A549 treated with CpdA at 1 μM for 4 hours (cell line): Measurements from ENCODE around the gene FITM1. TPM values are rescaled to one million over a fixed set of nuclear protein-coding genes. Genes with fewer than 3 reads are reported as not detected.

Experiments
- total RNA-seq: library from RNA; stranded (reverse); fragments of 200-300 nt; extraction: Qiagen RNA extraction; gene quantifications from 5 replicates; pipeline ENCODE4 v1.2.3, GENCODE V29; 2022; ENCODE audit warnings: low read depth

FITM1 gene
- 0.13 TPM in 1 of 5 replicates, not detected in the others for total RNA-seq

GRCh38 chr14:24130380-24130716 lies at the start of gene FITM1:
Gene FITM1 (plus strand): TSS chr14:24130659. CDS start chr14:24131564, 905 bp downstream.

GRCh38 chr14:24093901-24094840 lies 36.3 kb upstream of the FITM1 start, which contains the start of gene PCK2:
Gene PCK2 (plus strand): TSS chr14:24094311. CDS start chr14:24094406, 95 bp downstream.

GRCh38 chr14:24114532-24115421 lies 15.7 kb upstream of the FITM1 start, which contains the start of the genes DCAF11 and NRL:
Gene DCAF11 (plus strand): TSS chr14:24114777. CDS start chr14:24115595, 818 bp downstream.
Gene NRL (minus strand): TSS chr14:24114949. CDS start chr14:24082848, 32,101 bp downstream.

GRCh38 chr14:24135834-24136683 lies 5.6 kb downstream of the FITM1 start, which contains the start of gene PSME1:
Gene PSME1 (plus strand): TSS chr14:24136194. CDS start chr14:24136263, 69 bp downstream.

GRCh38 chr14:24141097-24141880 lies 10.8 kb downstream of the FITM1 start, which contains the start of gene EMC9:
Gene EMC9 (minus strand): TSS chr14:24141591. CDS start chr14:24141304, 287 bp downstream.

GRCh38 chr14:24146453-24146977 lies 16.1 kb downstream of the FITM1 start, which contains the start of gene PSME2:
Gene PSME2 (minus strand): TSS chr14:24146610. CDS start chr14:24146581, 29 bp downstream.

GRCh38 chr14:24146978-24147760 lies 16.7 kb downstream of the FITM1 start, which contains the start of gene RNF31:
Gene RNF31 (plus strand): TSS chr14:24147498. CDS start chr14:24147699, 201 bp downstream.

GRCh38 chr14:24160850-24161804 lies 30.7 kb downstream of the FITM1 start, which contains the start of gene IRF9:
Gene IRF9 (plus strand): TSS chr14:24161265. CDS start chr14:24162145, 880 bp downstream.

GRCh38 chr14:24171422-24172260 lies 41.2 kb downstream of the FITM1 start, which contains the start of gene REC8:
Gene REC8 (plus strand): TSS chr14:24172080. CDS start chr14:24172553, 473 bp downstream.

Other genes with a start within 250 kb of the FITM1 start
- 43.9 to 47.2 TPM (median 46.1 TPM) in 5 replicates for gene DHRS4, start 176.9 kb upstream of the FITM1 start, total RNA-seq
- gene DHRS4L2, start 141.7 kb upstream of the FITM1 start, total RNA-seq = 26.6 to 33.9 TPM (median 31.5 TPM) in 5 replicates
- 0.38 to 0.56 TPM (median 0.45 TPM) in 5 replicates for gene CARMIL3, start 78.7 kb upstream of the FITM1 start, total RNA-seq
- not detected in 5 replicates for gene CPNE6, start 59.1 kb upstream of the FITM1 start, total RNA-seq
- gene PCK2, start 36.3 kb upstream of the FITM1 start, total RNA-seq = 18.2 to 20.8 TPM (median 19.0 TPM) in 5 replicates
- gene DCAF11, start 15.9 kb upstream of the FITM1 start, total RNA-seq = 20.4 to 24.2 TPM (median 21.1 TPM) in 5 replicates
- gene NRL, start 15.7 kb upstream of the FITM1 start, total RNA-seq = 0.48 to 1.2 TPM (median 1.0 TPM) in 5 replicates
- gene PSME1, start 5.5 kb downstream of the FITM1 start, total RNA-seq = 165 to 182 TPM (median 174 TPM) in 5 replicates
- gene EMC9, start 10.9 kb downstream of the FITM1 start, total RNA-seq = 48.8 to 64.4 TPM (median 62.6 TPM) in 5 replicates
- gene PSME2, start 16.0 kb downstream of the FITM1 start, total RNA-seq = 175 to 204 TPM (median 181 TPM) in 5 replicates
- gene RNF31, start 16.8 kb downstream of the FITM1 start, total RNA-seq = 21.0 to 29.8 TPM (median 27.3 TPM) in 5 replicates
- 17.3 to 22.2 TPM (median 20.2 TPM) in 5 replicates for gene IRF9, start 30.6 kb downstream of the FITM1 start, total RNA-seq
- 3.7 to 7.0 TPM (median 4.8 TPM) in 5 replicates for gene REC8, start 41.4 kb downstream of the FITM1 start, total RNA-seq
- 76.9 to 102 TPM (median 78.5 TPM) in 5 replicates for gene IPO4, start 58.2 kb downstream of the FITM1 start, total RNA-seq
- gene TM9SF1, start 64.8 kb downstream of the FITM1 start, total RNA-seq = 63.8 to 71.3 TPM (median 70.1 TPM) in 5 replicates
- gene TSSK4, start 75.0 kb downstream of the FITM1 start, total RNA-seq = not detected in 5 replicates
- gene CHMP4A, start 82.8 kb downstream of the FITM1 start, total RNA-seq = 78.2 to 95.9 TPM (median 81.6 TPM) in 5 replicates
- gene MDP1, start 85.4 kb downstream of the FITM1 start, total RNA-seq = 28.2 to 30.5 TPM (median 28.9 TPM) in 5 replicates
- 443 to 489 TPM (median 464 TPM) in 5 replicates for gene NEDD8, start 101.7 kb downstream of the FITM1 start, total RNA-seq
- 54.6 to 64.7 TPM (median 59.1 TPM) in 5 replicates for gene GMPR2, start 102.3 kb downstream of the FITM1 start, total RNA-seq
- gene TINF2, start 112.0 kb downstream of the FITM1 start, total RNA-seq = 33.6 to 39.6 TPM (median 38.4 TPM) in 5 replicates
- 0.48 to 1.2 TPM (median 1.2 TPM) in 5 replicates for gene TGM1, start 132.5 kb downstream of the FITM1 start, total RNA-seq
- gene RABGGTA, start 140.9 kb downstream of the FITM1 start, total RNA-seq = 15.9 to 17.8 TPM (median 17.5 TPM) in 5 replicates
- 10.3 to 13.4 TPM (median 11.5 TPM) in 5 replicates for gene DHRS1, start 169.1 kb downstream of the FITM1 start, total RNA-seq
- 15.1 to 19.5 TPM (median 18.5 TPM) in 5 replicates for gene NOP9, start 169.2 kb downstream of the FITM1 start, total RNA-seq
- gene CIDEB, start 177.3 kb downstream of the FITM1 start, total RNA-seq = 0.18 to 0.50 TPM (median 0.32 TPM) in 5 replicates
- 2.9 to 7.2 TPM (median 3.7 TPM) in 5 replicates for gene LTB4R2, start 179.5 kb downstream of the FITM1 start, total RNA-seq
- gene LTB4R, start 180.8 kb downstream of the FITM1 start, total RNA-seq = 5.3 to 7.0 TPM (median 6.2 TPM) in 5 replicates
- gene ADCY4, start 204.4 kb downstream of the FITM1 start, total RNA-seq = not detected in 5 replicates
- not detected in 5 replicates for gene RIPK3, start 209.3 kb downstream of the FITM1 start, total RNA-seq
- gene NFATC4, start 237.5 kb downstream of the FITM1 start, total RNA-seq = 0.07 to 0.40 TPM (median 0.22 TPM) in 5 replicates